ENCODE data around the gene AKR1B1.

AKR1B1 gene

GRCh38 chr7:134415700-134416099 is 43.2 kb downstream of the AKR1B1 start:
- DNase-seq (ENCODE audit: low read depth) = peak; percentile 21

- no peak for DNase-seq (ENCODE audit: low read depth)
Measured at GRCh38 chr7:134414109-134414508, 44.8 kb downstream of the AKR1B1 start.

GRCh38 chr7:134407311-134407710 is 51.6 kb downstream of the AKR1B1 start:
- DNase-seq (ENCODE audit: low read depth) = no peak

- DNase-seq (ENCODE audit: low read depth) = no peak
Measured at GRCh38 chr7:134406431-134406830, 52.5 kb downstream of the AKR1B1 start.

- DNase-seq (ENCODE audit: low read depth) = no peak
Measured at GRCh38 chr7:134405299-134405698, 53.6 kb downstream of the AKR1B1 start.

- no peak for DNase-seq (ENCODE audit: low read depth)
Measured at GRCh38 chr7:134403062-134403461, 55.8 kb downstream of the AKR1B1 start.

- DNase-seq (ENCODE audit: low read depth) = no peak
Measured at GRCh38 chr7:134400859-134401258, 58.0 kb downstream of the AKR1B1 start.

- no peak for DNase-seq (ENCODE audit: low read depth)
Measured at GRCh38 chr7:134396031-134396430, 62.9 kb downstream of the AKR1B1 start.

- no peak for DNase-seq (ENCODE audit: low read depth)
Measured at GRCh38 chr7:134395604-134396003, 63.3 kb downstream of the AKR1B1 start.

- DNase-seq (ENCODE audit: low read depth) = no peak
Measured at GRCh38 chr7:134394056-134394455, 64.8 kb downstream of the AKR1B1 start.
